Type B pancreatic cell (in vitro differentiated cells): ENCODE results near the gene PRKAB2. TPM values are rescaled to one million over a fixed set of nuclear protein-coding genes. Genes with fewer than 3 reads are reported as not detected.

Source experiments
- DNase-seq: peaks from one replicate; pipeline ENCODE4 v3.0.0; 2021; ENCODE audit warnings: mixed read lengths; ENCODE audit not compliant: unreplicated experiment; ENCODE audit errors: extremely low spot score
- H3K27ac Mint-ChIP-seq: 2 replicates; pipeline ENCODE4 v1.8.0; 2021; ENCODE audit warnings: mild to moderate bottlenecking, mixed read lengths
- H3K27me3 Mint-ChIP-seq: 2 replicates; pipeline ENCODE4 v1.8.0; 2021; ENCODE audit warnings: mixed read lengths
- H3K36me3 Mint-ChIP-seq: 2 replicates; pipeline ENCODE4 v1.8.0; 2021; ENCODE audit warnings: mixed read lengths
- H3K4me1 Mint-ChIP-seq: one replicate; pipeline ENCODE4 v1.8.0; 2021; ENCODE audit warnings: mixed read lengths; ENCODE audit not compliant: unreplicated experiment
- H3K4me3 Mint-ChIP-seq: 2 replicates; pipeline ENCODE4 v1.8.0; 2021; ENCODE audit warnings: mild to moderate bottlenecking, mixed read lengths
- H3K9me3 Mint-ChIP-seq: 2 replicates; pipeline ENCODE4 v1.8.0; 2021; ENCODE audit warnings: mixed read lengths
- long read RNA-seq: library from polyadenylated mRNA; unstranded; transcript quantifications from one replicate; pipeline ENCODE4 v2.0.0, GENCODE V29; 2020
- total RNA-seq: library from RNA; stranded (reverse); gene quantifications from 2 replicates; pipeline ENCODE4 v1.2.1, GENCODE V29; 2021; ENCODE audit warnings: low replicate concordance
- TF ChIP-seq, protein P1 (sequence below): fragments of 200-600 bp; sonication (generic); conservative IDR thresholded peaks from 2 replicates; pipeline ENCODE4 v1.5.0; 2021; ENCODE audit warnings: antibody characterized with exemption, mild to moderate bottlenecking

The PRKAB2 gene, protein sequence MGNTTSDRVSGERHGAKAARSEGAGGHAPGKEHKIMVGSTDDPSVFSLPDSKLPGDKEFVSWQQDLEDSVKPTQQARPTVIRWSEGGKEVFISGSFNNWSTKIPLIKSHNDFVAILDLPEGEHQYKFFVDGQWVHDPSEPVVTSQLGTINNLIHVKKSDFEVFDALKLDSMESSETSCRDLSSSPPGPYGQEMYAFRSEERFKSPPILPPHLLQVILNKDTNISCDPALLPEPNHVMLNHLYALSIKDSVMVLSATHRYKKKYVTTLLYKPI
- total RNA-seq: 16.9 and 23.1 TPM in 2 replicates
- long read RNA-seq, full-length matches to known transcripts: 3 of 15 reads
- long read RNA-seq, partial matches to known transcripts: 1 of 15 reads
- long read RNA-seq, other reads (novel, unspliced or antisense): 11 of 15 reads

DNA sequence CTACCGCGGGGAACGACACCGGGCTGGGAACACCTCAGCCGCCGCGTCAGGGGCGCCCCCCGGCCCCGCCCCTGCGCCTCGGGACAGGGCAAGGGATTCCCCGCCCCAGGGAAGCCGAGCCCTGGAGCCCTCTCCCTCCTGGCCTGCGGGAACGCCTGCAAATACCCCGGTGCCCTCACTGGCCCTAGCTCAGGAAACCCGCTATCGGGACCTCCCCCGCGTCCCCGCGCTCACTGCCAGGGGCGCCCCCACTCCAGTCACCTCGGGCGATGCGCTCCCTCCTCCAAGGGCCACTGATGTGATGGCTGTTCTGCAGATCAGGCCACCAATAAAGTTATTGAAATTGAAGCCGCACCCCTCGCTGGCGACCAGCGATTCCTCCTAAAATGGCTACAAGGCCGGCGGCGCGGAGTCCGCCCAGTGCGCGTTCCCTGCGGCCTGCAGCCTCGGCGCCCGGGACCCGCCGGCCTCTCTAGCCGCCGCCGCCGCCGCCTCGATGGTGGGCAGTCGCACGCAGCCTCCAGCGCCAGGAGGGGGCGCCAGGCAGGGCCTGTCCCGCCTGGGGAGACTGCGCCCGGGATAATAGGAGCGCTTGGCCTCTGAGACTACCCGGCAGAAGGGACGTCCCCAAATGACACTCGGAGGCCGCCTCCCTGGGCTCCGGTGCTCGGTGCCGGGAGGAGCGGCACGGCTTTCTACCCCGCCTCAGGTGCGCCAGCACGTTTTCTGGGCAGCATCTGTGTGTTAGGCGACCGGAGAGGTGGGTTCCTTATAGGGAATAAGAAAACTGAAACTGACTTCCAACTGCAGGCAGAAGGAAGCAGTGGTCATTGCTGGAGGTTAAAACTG is at the start of gene PRKAB2:
PRKAB2 (minus strand) TSS at position 303 of the 849 bp plus-strand sequence. CDS start 326 bp downstream, outside the sequence.
- Mint-ChIP-seq H3K4me1 (peaks cover 20% of the 10 kb centered on the region), H3K27ac (peak within 1 kb of the TSS; percentile 99), H3K4me3 (peak within 1 kb of the TSS; percentile 99), H3K36me3 (peaks cover 20% of the 10 kb centered on the region), H3K9me3 (peaks cover 5% of the 10 kb centered on the region), H3K27me3 (no peaks in the 10 kb centered on the region)
- TF ChIP-seq, protein P1, sequence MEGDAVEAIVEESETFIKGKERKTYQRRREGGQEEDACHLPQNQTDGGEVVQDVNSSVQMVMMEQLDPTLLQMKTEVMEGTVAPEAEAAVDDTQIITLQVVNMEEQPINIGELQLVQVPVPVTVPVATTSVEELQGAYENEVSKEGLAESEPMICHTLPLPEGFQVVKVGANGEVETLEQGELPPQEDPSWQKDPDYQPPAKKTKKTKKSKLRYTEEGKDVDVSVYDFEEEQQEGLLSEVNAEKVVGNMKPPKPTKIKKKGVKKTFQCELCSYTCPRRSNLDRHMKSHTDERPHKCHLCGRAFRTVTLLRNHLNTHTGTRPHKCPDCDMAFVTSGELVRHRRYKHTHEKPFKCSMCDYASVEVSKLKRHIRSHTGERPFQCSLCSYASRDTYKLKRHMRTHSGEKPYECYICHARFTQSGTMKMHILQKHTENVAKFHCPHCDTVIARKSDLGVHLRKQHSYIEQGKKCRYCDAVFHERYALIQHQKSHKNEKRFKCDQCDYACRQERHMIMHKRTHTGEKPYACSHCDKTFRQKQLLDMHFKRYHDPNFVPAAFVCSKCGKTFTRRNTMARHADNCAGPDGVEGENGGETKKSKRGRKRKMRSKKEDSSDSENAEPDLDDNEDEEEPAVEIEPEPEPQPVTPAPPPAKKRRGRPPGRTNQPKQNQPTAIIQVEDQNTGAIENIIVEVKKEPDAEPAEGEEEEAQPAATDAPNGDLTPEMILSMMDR: peak; percentile 94
- DNase-seq: peak; percentile 99

GRCh38 chr1:147218606-147219005 is 46.3 kb upstream of the PRKAB2 start:
- no peak overlapping the region for H3K27ac Mint-ChIP-seq
- H3K9me3 Mint-ChIP-seq: no peaks in the 10 kb centered on the region
- TF ChIP-seq, protein P1: no peak
- no peak for DNase-seq
- H3K4me1 Mint-ChIP-seq: peaks cover 2% of the 10 kb centered on the region
- H3K27me3 Mint-ChIP-seq: peaks cover 2% of the 10 kb centered on the region
- no peak overlapping the region for H3K4me3 Mint-ChIP-seq
- H3K36me3 Mint-ChIP-seq: no peaks in the 10 kb centered on the region

- Mint-ChIP-seq H3K4me3 (no peak overlapping the region), H3K27ac (no peak overlapping the region), H3K4me1 (no peaks in the 10 kb centered on the region), H3K27me3 (no peaks in the 10 kb centered on the region), H3K9me3 (no peaks in the 10 kb centered on the region), H3K36me3 (no peaks in the 10 kb centered on the region)
- no peak for DNase-seq
- TF ChIP-seq, protein P1: no peak
Observed at GRCh38 chr1:147217141-147217540, 44.9 kb upstream of the PRKAB2 start.

GRCh38 chr1:147216124-147216523 is 43.9 kb upstream of the PRKAB2 start:
- no peak overlapping the region for H3K27ac Mint-ChIP-seq
- TF ChIP-seq, protein P1: no peak
- no peaks in the 10 kb centered on the region for H3K4me1 Mint-ChIP-seq
- no peaks in the 10 kb centered on the region for H3K9me3 Mint-ChIP-seq
- DNase-seq: no peak
- no peaks in the 10 kb centered on the region for H3K36me3 Mint-ChIP-seq
- H3K4me3 Mint-ChIP-seq: no peak overlapping the region
- no peaks in the 10 kb centered on the region for H3K27me3 Mint-ChIP-seq

GRCh38 chr1:147215540-147215916 is 43.3 kb upstream of the PRKAB2 start:
- H3K36me3 Mint-ChIP-seq: no peaks in the 10 kb centered on the region
- H3K4me3 Mint-ChIP-seq: no peak overlapping the region
- H3K9me3 Mint-ChIP-seq: no peaks in the 10 kb centered on the region
- no peaks in the 10 kb centered on the region for H3K27me3 Mint-ChIP-seq
- no peak overlapping the region for H3K27ac Mint-ChIP-seq
- no peaks in the 10 kb centered on the region for H3K4me1 Mint-ChIP-seq
- TF ChIP-seq, protein P1: no peak
- DNase-seq: no peak
